ENCODE measurements around the gene NRCAM.

Gene NRCAM

GRCh38 chr7:108308276-108308675 is 148.0 kb downstream of the NRCAM start:
- DNase-seq (ENCODE audit: low read depth): no peak

- no peak for DNase-seq (ENCODE audit: low read depth)
Measured at GRCh38 chr7:108307595-108307994, 148.6 kb downstream of the NRCAM start.

GRCh38 chr7:108307194-108307593 is 149.0 kb downstream of the NRCAM start:
- DNase-seq (ENCODE audit: low read depth): no peak

- DNase-seq (ENCODE audit: low read depth): no peak
Measured at GRCh38 chr7:108303332-108303731, 152.9 kb downstream of the NRCAM start.

- no peak for DNase-seq (ENCODE audit: low read depth)
Measured at GRCh38 chr7:108301387-108301786, 154.8 kb downstream of the NRCAM start.

GRCh38 chr7:108299251-108299973 is 156.8 kb downstream of the NRCAM start:
- no peak for DNase-seq (ENCODE audit: low read depth)

- no peak for DNase-seq (ENCODE audit: low read depth)
Measured at GRCh38 chr7:108296911-108297310, 159.3 kb downstream of the NRCAM start.

GRCh38 chr7:108294595-108294994 is 161.6 kb downstream of the NRCAM start:
- no peak for DNase-seq (ENCODE audit: low read depth)

- no peak for DNase-seq (ENCODE audit: low read depth)
Measured at GRCh38 chr7:108293149-108293612, 163.1 kb downstream of the NRCAM start.

GRCh38 chr7:108292541-108292940 is 163.7 kb downstream of the NRCAM start:
- no peak for DNase-seq (ENCODE audit: low read depth)

- no peak for DNase-seq (ENCODE audit: low read depth)
Measured at GRCh38 chr7:108291791-108292440, 164.3 kb downstream of the NRCAM start.

GRCh38 chr7:108291152-108291508 is 165.1 kb downstream of the NRCAM start:
- DNase-seq (ENCODE audit: low read depth): no peak

GRCh38 chr7:108290459-108291151 is 165.6 kb downstream of the NRCAM start:
- DNase-seq (ENCODE audit: low read depth): no peak

- no peak for DNase-seq (ENCODE audit: low read depth)
Measured at GRCh38 chr7:108289852-108290251, 166.4 kb downstream of the NRCAM start.

GRCh38 chr7:108287857-108288256 is 168.4 kb downstream of the NRCAM start:
- no peak for DNase-seq (ENCODE audit: low read depth)

GRCh38 chr7:108286290-108286904 is 169.8 kb downstream of the NRCAM start:
- DNase-seq (ENCODE audit: low read depth): no peak

GRCh38 chr7:108285778-108286177 is 170.5 kb downstream of the NRCAM start:
- DNase-seq (ENCODE audit: low read depth): no peak

GRCh38 chr7:108285003-108285368 is 171.2 kb downstream of the NRCAM start:
- DNase-seq (ENCODE audit: low read depth): no peak

GRCh38 chr7:108284349-108285002 is 171.8 kb downstream of the NRCAM start:
- DNase-seq (ENCODE audit: low read depth): no peak

- DNase-seq (ENCODE audit: low read depth): no peak
Measured at GRCh38 chr7:108283252-108283651, 173.0 kb downstream of the NRCAM start.

- no peak for DNase-seq (ENCODE audit: low read depth)
Measured at GRCh38 chr7:108282427-108282996, 173.7 kb downstream of the NRCAM start.

- DNase-seq (ENCODE audit: low read depth): no peak
Measured at GRCh38 chr7:108280136-108280535, 176.1 kb downstream of the NRCAM start.

Data from T-helper 22 cell (primary cell).